HG03469 (cell line): ENCODE data around the gene CAPRIN1.

Source experiments
- ATAC-seq: cut with Tn5 transposase; IDR thresholded peaks from one replicate; pipeline ENCODE4 v1.9.1; 2021; ENCODE audit warnings: mild to moderate bottlenecking, moderate library complexity, moderate number of reproducible peaks; ENCODE audit not compliant: unreplicated experiment

Gene CAPRIN1, protein sequence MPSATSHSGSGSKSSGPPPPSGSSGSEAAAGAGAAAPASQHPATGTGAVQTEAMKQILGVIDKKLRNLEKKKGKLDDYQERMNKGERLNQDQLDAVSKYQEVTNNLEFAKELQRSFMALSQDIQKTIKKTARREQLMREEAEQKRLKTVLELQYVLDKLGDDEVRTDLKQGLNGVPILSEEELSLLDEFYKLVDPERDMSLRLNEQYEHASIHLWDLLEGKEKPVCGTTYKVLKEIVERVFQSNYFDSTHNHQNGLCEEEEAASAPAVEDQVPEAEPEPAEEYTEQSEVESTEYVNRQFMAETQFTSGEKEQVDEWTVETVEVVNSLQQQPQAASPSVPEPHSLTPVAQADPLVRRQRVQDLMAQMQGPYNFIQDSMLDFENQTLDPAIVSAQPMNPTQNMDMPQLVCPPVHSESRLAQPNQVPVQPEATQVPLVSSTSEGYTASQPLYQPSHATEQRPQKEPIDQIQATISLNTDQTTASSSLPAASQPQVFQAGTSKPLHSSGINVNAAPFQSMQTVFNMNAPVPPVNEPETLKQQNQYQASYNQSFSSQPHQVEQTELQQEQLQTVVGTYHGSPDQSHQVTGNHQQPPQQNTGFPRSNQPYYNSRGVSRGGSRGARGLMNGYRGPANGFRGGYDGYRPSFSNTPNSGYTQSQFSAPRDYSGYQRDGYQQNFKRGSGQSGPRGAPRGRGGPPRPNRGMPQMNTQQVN

DNA sequence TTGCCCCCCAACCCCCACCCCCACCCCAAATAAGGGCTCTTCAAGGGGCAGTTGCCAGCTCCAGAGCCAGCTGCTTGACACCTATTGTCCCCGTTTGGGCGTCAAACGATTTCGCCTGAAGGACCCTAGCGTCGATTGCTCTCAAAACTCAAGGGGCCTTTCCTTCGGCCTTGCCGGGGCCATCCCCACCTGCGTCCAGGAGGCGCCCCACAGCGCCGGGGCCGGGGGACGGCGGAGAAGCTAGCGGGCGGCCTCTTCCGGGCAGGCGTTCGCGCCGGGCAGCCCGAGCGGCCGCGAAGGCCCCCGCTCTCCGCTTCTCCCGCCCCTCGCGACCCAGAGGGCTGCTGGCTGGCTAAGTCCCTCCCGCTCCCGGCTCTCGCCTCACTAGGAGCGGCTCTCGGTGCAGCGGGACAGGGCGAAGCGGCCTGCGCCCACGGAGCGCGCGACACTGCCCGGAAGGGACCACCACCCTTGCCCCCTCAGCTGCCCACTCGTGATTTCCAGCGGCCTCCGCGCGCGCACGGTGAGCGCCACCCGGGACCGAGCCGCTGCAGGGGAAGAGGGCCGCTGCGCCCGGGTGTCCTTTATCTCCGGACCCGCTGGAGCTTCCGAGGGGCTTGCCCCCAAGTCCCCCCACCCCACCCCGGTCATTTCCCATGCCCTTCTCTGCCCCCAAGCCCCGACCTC, at the start of gene CAPRIN1:
Gene CAPRIN1, plus strand, starts transcription at position 383 of the 687 bp plus-strand sequence. CDS start 690 bp downstream, outside the sequence.
- peak; percentile 46 for ATAC-seq

DNA sequence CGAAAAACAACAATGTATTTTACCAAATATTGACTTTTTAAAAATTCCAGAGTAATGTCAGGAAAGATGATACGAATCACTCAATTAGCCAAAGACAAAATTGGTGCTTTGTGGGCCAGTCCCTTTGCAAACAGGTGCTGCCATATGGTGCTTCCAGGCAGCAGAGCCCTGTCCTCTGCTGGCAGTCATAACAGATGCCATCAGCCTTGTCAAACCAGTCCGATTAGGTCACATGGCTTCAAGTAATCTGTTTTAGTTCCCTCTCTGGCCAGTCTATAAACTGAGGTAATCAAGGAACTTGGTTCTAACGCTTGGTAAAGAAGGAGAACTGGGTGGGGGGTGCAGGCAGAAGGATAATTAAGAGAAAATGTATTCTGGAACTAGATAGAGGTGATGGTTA, 49.1 kb upstream of the CAPRIN1 start:
- ATAC-seq = no peak

DNA sequence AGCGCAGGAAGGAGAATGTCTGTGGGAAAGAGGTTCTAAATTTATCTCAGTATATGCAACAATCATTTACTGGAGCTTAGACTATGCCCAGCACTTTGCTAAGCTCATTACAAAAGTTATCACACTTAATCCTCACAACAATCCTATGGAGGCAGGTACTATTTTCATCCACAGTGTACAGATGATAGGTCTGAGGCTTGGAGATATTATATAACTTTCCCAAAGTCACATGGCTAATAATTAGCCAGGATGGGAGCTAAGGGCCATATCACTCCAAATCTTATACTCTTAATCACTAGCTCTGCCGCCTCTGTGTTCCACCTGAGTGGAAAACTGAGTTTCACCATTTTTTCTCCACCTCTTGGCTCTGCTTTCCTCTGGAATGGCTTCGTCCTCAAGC, 47.3 kb upstream of the CAPRIN1 start:
- no peak for ATAC-seq

DNA sequence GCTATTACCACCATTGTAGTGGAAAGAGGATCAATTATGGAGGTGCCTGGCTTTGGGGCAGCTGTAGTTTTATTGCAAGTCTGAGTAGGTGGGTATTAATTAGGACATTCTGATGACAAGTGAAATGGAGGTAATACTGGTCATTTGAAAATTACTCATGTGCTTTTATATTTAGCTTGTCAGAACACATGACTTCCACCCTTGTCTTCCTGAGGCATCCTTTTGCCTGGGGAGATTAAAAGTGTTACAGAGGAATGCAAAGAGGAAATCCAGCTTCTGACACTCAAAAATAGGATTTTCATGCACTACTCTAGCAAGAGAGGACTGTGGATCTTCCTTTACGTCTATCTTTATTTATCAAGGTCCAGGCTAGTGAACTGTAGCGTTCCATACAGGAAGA, 44.7 kb upstream of the CAPRIN1 start:
- no peak for ATAC-seq

DNA sequence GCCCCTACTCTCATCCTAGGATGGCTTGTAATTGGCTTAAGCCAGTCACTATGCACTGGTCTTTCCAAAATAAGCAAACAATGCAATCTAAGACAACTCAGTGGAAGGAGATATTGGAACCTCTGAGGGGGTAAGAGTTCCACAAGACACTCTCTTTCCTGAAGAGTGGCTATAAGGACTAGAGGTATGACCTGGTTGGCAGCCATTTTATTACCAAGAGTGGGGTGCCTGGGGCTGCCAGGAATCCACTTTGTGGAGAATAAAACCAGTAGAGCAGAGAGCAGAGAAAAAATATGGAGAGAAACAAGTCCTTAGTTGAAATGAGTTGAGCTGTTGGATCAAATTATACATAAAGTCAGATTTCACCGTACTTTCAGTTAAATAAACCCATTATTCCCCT, 38.8 kb upstream of the CAPRIN1 start:
- ATAC-seq = no peak

DNA sequence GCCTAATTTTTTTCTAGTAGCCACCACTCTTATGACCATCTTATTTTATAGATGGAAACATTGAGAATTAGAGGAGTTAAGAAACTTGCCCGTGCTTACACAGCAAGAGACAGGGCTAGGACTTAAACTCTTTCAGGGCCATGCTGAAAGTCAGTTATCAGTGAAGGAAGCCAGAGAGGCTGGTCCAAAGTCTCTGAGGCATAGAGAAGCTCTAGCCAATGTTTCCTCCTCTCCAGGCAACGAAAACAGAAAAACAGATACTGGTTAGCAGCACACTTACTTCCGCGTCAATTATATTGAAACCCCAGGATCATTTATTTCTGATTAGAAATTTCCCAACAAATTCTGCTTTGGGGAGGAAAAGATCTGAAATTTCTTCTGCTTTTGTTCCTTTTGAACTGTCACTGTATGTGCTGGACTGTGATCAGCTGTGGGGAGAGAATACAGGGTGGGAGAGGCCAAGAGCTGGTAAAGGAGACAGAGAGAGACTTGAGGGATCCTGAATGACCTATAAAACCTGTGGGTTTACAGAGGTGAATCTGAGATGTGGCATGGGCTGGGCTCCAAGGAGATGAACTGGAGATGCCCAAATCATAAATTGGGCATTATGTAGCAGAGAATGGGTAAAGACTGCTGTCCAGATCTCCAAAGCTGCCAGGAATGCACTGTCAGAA, 37.5 kb upstream of the CAPRIN1 start:
- ATAC-seq = no peak

DNA sequence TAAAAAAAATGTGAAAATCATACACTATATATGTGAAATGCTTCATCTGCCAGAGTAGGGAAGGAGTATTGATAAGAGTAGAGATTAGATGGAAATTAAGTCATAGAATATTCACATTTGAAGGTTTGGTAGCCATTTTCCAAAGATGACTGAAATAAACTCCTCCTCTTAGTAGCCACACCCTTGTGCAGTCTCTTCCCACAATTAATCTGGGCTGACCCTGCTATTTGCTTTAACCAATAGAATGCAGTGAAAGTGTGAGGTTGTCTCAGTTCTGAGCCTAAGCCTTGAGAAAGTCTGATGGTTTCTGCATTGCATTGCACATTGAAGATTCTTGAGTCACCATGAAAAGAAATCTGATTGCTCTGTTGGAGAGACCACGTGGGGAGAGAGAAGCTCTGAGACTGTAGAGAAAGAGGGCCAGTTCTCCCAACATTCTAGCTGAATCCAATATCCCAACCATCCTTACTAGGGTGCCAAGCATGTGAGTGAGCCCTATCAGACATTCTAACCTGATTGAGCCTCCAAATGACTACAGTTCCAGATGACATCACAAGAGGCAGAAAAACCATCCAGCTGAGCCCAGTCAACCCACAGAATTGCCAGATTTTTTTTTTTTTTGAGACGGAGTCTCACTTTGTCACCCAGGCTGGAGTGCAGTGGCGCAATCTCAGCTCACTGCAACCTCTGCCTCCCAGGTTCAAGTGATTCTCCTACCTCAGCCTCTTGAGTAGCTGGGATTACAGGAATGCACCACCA, 29.4 kb upstream of the CAPRIN1 start:
- no peak for ATAC-seq

DNA sequence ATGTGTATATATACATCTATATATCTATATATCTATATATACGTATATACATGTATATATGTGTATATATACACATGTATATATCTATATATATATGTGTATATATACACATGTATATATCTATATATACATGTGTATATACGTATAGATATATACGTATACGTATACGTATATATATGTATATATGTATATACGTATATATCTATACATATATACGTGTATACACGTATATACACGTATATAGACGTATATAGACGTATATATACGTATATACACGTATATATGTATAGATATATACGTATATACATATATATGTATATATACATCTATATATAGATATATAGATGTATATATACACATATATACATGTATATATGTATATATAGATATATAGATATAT, 25.1 kb upstream of the CAPRIN1 start:
- ATAC-seq = no peak

DNA sequence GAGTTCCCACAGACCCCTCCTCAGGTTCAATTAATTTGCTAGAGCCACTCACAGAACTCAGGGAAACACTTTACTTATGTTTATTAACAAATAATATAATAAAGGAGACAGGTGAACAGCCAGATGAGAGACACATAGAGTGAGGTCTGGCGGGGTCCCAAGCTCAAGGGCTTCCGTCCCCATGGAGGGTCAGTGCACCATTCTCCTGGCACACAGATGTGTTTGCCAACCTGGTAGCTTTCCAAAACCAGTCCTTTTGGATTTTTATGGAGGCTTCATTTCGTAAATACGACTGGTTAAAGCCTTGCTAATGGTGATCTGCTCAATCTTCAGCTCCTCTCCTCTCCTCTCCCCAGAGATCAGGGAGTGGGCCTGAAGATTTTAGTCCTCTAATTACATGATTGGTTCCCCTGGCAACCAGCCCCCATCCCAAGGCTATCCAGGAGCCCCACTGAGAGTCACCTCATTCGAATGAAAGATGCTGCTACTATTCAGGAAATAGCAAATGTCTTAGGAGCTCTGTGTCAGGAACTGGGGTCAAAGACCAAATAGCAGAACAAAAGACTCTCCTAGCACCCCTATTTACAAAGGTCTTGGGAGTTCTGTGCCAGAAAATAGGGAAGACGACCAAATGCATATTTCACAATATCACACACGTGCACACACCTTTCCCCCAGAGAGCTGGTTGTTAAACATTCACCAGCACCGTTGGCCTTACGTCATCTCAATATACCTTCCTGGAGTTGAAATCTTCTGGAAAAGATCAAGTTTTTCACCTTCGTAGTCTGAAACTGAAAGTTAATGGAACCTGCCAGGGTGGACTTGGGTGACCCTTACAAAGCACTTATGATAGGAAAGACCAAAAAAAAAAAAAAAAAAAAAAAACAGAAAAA, 23.8 kb upstream of the CAPRIN1 start:
- ATAC-seq = no peak

DNA sequence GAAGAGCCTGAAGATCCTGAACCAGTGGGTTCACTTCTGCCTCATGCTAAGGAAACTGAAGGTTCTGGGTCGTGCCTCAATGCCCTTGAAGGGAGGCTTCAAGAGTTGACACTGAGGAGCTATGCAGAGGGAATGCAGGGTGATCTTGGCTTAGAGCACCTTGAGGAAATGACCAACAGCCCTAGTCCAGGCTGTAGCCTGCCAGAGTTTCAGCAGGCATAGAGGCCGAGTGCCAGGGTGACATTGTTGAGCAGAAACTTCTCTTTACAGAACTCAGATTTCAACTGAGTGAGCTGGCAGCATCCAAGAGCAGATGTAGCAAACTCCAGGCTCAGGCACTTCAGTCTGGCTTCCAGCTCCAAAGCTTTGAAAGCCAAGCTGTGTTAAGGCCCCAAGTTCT, 23.1 kb upstream of the CAPRIN1 start:
- no peak for ATAC-seq

DNA sequence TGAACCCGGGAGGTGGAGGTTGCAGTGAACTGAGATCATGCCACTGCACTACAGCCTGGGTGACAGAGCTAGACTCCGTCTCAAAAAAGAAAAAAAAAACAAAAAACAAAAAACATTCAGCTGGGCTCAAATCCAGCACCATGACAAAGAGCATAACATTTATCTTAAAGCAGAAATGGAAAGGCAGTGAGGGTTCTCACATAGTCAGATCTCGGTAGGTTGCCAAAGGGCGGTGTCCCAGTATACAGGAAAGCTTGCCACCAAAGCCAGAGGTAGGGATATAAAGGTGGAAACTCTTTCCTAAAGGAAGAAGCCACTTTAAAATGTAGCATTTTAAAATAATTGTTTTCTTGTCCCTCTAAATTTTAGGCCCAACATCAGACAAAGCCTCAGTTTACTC, 22.4 kb upstream of the CAPRIN1 start:
- no peak for ATAC-seq

DNA sequence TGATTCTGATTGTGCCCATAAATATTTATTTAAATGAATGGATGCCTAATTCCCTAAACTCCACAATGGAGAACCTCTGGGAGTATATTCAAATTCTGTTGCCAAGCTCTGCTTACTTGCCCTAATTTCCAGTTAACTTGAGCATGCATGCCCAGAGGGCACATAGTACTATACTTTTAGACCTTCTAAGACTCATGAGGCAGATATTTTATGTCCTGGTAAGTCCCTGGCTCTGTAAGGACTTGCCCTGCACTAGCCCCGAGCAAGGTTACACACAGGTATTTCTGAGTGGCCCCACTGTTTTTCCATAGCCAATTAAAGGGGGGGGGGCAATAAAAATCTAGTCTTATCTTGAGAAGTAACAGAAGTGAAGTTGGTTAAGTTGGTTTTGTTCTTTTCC, 21.1 kb upstream of the CAPRIN1 start:
- no peak for ATAC-seq

DNA sequence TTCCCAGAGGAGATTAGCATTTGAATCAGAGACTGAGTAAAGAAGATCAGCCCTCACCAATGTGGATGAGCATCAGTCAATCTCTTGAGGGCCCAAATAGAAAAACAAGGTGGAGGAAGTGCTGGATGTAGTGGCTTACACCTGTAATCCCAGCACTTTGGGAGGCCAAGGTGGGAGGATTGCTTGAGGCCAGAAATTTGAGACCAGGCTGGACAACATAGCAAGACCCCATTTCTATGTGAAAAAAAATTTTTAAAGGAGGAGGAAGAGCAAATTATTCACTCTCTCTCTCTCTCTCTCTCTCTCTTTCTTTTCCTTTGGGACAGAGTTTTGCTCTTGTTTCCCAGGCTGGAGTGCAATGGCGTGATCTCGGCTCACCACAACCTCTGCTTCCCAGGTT, 18.1 kb upstream of the CAPRIN1 start:
- ATAC-seq = no peak

DNA sequence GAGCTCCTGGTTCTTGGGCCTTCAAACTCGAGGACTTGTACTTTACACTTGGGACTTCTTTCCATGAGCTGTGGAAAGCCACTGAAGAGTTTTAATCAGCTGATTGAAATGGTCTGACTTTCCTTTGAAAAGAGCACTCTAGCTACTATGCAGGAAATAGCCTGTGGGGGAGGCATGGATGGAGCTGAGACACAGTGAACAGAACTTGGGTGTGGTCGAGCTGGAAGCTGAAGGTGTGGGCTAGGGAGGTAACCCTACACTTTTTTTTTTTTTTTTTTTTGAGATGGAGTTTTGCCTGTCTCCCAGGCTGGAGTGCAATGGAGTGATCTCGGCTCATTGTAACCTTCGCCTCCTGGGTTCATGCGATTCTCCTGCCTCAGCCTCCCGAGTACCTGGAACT, 17.5 kb upstream of the CAPRIN1 start:
- no peak for ATAC-seq

DNA sequence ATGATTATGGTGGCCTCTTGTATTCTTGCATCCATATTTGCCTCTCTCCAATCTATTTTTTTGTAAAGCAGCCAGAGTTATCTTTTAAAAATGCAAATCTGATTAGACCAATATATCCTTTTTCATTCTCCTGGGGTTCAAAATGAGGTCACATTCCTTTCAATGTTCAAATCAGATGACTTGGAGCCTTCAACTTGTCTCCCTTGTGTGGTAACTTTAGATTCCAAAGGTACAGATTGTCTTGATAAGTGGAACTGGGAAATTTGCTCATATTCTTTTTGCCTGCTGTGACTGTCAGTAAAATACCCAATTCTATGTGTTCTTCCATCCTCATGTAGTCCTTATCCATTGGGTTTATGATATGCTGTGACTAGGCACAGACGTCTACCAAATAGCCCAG, 15.1 kb upstream of the CAPRIN1 start:
- no peak for ATAC-seq

DNA sequence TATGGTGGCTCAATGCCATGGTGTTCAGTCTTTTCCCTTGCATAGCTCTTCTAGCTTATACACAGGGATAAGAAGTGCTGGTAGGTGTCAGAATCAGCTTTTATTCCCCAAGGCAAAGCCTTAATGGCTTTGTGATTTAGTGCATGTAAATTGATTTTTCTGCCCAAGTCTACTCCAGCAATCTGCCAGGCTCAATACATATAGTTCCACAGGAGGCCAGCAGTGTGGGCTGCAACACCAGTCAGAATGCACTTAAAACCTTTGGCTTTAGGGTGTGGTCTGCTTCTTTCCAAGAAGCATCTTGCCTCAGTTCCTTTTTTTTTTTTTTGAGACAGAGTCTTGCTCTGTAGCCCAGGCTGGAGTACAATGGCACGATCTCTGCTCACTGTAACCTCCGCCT, 14.5 kb upstream of the CAPRIN1 start:
- no peak for ATAC-seq

DNA sequence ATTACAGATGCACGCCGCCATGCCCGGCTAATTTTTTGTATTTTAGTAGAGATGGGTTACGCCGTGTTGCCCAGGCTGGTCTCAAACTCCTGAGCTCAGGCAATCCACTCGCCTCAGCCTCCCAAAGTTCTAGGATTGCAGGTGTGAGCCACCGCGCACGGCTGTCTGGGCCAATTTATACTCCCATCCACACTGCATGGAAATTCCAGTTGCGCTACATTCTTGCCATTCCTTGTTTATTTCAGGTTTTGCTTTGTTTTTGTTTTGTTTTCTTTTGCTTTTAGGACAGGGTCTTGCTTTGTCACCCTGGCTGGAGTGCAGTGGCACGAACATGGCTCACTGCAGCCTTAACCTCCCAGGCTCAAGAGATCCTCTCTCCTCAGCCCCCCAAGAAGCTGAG, 11.0 kb upstream of the CAPRIN1 start:
- no peak for ATAC-seq

DNA sequence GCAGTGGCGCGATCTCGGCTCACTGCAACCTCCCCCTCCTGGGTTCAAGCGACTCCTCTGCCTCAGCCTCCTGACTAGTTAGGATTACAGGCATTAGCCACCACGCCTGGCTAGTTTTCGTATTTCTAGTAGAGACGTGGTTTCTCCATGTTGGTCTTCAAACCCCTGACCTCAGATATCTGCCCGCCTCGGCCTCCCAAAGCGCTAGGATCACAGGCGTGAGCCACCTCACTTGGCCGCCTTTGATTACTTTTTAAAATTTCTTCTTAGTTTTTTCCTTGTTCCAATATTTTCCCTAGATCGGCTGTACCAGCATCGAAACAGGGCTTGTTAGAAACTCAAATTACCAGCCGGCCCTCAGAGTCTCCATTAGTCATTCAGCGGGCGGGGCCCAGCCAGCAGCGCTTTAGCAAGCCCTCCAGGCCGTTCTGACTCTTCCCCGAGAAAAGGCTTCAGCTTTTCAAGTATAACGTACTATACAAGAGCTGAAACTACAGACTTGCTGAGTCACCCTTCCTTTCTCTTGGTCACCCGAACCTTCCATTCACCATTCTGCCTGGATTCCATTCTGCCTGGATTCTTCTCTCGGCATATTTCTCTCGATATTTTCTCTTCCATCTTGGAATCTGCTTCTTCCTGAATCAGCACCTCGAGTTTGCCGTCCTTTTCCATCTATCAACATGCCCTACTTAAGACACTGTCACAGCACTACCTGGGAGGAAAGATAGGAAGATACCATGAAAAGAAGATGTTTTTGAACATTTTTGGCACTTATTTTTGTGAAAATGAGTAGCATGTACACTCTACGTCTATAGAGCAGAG, 6.7 kb upstream of the CAPRIN1 start:
- no peak for ATAC-seq

DNA sequence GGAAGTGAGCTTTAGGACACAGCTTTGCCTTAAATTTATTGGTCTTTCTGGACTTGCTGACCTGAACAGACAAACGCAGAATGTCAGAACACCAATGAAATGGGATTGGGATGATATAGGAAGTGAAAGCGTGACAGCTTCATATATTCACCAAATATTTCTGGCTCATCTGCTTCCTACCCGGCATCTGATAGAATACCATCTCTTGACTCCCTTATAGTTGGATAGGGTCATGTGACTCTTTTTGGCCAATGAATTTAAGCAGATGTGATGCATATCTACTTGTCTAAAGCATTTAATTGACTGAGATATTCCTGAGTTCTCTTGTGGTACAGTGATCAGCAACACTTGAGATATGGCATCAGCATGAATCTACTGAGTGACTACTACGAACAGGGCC, 2.5 kb upstream of the CAPRIN1 start:
- no peak for ATAC-seq
